ENCODE data around the gene SRGAP2C.
"Not testable (repeated sequence)": the region's sequence is repeated elsewhere in the genome, so short reads cannot be mapped to it uniquely, and the experiment has no call there.

Gene SRGAP2C

DNA sequence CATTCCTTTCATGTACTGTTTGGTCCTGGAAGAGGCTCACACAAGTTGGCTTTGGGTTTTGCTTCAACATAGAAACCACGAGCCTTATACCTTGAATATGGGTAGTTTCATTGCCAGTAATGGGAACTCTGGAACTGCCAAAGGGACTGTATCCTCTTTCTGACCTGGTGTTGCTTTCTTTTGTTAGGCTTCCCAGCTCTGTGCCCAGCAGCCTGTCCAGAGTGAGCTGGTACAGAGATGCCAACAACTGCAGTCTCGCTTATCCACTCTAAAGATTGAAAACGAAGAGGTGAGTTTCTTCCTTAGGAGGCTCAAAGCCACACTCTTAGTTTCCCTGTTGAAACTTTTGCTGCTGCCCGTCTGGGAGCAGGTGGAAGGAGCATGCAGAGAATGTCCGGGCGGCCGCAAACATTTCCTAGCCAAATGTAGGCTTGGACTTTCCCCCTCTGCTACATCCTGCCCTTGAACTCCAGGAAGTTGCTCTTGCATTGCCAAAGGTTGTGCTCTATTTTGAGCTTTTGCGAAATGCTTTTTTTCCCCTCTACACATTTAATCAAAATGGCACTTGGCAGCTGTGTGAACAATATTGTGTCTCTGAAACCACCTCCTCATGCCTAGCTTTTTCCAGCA is 201.7 kb downstream of the SRGAP2C start:
- DNase-seq, result not testable (repeated sequence)

DNA sequence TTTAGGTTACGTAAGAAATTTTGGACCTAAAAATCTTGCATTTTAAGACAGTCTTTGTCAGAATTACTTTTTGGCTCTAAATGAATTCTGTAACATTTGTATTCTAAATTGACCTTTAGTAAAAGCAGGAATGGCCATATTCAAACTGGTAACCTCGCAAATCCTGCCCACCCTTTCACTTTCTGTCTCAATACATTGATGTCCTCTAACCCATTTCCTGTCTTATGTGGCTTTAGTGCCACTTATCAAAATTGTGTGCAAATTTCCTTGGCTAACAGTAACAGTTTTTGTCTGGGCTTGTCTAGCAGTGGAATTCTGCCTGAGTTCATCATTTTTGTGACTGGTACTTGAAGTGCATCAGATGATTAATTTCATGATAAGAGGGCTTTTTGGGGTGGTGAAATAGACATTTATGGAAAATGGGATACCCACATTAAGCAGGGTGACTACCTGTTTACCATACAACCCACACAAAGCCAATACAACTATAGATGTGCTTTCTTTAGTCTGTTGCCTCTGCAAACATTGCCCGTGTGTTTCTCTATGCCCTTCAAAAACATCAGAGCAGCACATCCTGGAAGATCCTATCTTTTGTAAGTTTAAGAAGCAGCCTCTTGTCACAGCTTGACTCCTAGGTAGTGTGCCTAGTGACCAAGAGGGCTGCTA is 205.3 kb downstream of the SRGAP2C start:
- not testable (repeated sequence) for DNase-seq

DNA sequence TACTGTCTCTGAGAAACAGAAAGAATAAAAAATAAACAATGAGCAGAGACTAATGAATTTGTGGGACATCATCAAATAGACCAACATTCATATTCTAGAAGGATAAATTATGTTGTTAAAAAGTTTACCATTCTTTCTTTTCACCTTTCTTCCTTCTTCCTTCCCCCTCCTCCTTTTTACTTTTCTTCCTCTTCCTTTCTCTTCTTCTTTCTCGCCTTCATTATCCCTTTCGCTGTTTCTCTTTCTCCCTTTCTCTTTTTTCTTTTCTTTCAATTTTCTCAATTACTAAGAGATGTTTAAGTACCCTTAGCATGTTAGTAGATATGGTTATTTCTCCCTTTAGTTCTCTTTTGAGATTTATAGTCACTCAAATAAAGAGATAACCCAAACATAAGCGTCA is 207.4 kb downstream of the SRGAP2C start:
- DNase-seq, result not testable (repeated sequence)

DNA sequence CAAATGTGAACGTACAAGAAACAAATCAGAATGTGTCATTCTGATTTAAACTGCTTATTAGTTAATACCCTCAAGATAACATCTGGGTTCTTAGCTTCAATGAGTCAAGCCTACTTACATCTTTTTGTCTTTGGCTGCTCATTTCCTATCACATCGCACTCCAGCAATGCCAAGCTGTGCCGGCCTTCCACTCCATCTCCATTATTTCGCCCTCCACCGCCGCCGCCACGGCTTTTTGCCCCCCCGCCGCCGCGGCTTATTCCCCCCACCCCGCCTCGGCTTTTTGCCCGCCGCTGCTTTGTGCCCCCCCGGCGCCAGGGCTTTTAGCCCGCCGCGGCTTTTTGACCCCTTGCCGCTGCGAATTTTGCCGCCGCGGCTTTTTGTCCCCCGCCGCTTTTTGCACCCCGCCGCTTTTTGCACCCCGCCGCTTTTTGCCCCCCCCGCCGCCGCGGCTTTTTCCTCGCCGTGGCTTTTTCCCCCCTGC is 211.0 kb downstream of the SRGAP2C start:
- DNase-seq, result not testable (repeated sequence)

DNA sequence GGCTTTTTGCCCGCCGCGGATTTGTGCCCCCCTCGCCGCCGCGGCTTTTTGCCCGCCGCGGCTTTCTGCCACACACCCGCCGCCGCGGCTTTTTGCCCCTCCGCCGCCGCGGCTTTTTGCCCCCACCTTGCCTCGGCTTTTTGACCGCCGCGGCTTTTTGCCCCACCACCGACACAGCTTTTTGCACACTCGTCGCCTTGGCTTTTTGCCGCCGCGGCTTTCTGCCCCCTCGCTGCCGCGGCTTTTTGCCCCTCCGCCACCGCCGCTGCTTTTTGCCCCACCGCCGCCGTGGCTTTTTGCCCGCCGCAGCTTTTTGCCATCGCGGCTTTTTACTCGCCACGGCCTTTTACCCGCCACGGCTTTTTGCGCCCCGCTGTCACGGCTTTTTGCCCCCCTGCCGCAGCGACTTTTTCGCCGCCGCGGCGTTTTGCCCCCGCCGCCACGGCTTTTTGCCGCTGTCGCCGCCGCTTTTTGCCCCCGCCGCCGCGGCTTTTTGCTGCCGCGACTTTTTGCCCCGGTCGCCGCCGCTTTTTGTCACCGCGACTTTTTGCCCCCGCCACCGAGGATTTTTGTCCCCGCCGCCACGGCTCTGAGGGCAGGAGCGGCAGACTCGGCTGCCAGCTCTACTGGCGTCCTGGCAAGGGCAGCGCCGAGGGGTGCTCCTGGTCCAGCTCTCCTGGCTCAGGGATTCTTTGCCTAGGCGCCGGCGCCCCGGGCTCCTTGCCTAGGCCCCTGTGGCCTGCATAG is 211.7 kb downstream of the SRGAP2C start:
- not testable (repeated sequence) for DNase-seq

DNA sequence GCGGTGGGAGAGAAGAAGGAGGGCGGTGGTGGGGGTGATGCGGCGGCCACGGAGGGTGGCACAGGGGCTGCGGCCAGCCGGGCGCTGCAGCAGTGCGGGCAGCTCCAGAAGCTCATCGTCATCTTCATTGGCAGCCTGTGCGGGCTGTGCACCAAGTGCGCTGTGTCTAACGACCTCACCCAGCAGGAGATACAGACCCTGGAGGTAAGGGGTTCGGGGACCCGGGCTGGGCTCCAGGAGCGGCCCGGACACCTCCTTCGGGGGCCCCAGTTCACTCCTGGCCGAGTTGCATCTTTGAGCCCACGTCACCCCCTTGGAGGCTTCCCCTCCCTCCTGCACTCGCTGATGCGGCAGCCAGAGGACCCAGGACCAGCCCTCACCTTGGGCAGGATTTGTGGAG is 212.3 kb downstream of the SRGAP2C start:
- DNase-seq, result not testable (repeated sequence)

DNA sequence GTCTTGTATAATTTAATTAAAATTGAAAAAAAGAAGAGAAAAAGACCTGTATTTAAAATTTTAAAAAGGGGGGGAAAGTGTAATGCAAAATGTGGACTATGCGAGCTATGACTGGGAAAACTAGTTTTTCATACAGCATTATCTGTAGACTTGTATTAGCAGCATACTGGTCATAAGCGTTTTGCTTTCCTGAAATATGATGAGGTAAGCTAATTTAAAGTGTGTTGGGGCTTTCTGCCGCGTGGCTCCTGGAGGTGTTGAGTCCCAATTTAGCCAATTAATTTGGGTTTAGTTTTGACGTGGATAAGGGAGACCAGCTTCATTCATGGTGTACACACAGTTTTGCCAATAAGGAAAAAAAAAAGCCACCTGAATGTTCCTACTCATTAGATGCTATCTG is 214.4 kb downstream of the SRGAP2C start:
- not testable (repeated sequence) for DNase-seq

DNA sequence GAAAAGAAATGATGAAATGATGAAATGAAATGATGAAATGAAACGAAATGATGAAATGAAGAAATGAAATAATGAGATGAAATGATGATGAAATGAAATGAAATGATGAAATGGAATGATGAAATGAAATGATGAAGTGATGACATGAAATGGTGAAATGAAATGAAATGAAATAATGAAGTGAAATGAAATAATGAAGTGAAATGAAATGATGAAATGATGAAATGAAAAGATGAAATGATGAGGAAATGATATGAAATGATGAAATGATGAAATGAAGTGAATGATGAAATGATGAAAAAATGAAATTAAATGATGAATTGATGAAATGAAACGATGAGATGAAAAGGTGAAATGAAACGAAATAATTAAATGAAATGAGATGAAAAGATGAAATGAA is 215.3 kb downstream of the SRGAP2C start:
- not testable (repeated sequence) for DNase-seq

DNA sequence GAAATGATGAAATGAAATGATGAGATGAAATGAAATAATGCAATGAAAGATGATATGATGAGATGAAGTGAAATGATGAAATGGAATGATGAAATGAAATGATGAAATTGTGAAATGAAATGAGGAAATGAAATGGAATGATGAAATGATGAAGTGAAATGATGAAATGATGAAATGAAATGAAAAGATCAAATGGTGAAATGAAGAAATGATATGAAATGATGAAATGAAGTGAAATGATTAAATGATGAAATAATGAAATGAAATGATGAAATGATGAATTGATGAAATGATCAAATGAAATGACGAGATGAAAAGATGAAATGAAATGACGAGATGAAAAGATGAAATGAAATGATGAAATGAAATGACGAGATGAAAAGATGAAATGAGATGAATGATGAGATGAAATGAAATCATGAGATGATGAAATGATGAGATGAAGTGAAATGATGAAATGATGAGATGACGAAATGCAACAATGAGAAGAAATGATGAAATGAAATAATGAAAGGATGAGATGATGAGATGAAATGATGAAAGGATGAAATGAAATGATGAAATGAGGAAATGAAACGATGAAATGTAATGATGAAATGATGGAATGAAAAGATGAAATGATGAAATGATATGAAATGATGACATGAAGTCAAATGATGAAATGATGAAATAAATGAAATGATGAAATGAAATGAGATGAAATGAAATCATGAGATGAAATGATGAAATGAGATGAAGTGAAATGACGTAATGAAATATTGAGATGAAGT is 216.0 kb downstream of the SRGAP2C start:
- DNase-seq, result not testable (repeated sequence)

DNA sequence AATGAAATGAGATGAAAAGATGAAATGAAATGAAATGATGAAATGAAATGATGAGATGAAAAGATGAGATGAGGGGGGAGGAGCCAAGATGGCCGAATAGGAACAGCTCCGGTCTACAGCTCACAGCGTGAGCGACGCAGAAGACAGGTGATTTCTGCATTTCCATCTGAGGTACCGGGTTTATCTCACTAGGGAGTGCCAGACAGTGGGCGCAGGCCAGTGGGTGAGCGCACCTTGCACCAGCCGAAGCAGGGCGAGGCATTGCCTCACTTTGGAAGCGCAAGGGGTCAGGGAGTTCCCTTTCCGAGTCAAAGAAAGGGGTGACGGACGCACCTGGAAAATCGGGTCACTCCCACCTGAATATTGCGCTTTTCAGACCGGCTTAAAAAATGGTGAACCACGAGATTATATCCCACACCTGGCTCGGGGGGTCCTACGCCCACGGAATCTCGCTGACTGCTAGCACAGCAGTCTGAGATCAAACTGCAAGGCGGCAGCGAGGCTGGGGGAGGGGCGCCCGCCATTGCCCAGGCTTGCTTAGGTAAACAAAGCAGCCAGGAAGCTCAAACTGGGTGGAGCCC is 216.7 kb downstream of the SRGAP2C start:
- not testable (repeated sequence) for DNase-seq

DNA sequence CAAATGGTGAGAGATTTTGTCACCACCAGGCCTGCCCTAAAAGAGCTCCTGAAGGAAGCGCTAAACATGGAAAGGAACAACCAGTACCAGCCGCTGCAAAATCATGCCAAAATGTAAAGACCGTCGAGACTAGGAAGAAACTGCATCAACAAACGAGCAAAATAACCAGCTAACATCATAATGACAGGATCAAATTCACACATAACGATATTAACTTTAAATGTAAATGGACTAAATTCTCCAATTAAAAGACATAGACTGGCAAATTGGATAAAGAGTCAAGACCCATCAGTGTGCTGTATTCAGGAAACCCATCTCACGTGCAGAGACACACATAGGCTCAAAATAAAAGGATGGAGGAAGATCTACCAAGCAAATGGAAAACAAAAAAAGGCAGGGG is 218.5 kb downstream of the SRGAP2C start:
- not testable (repeated sequence) for DNase-seq

DNA sequence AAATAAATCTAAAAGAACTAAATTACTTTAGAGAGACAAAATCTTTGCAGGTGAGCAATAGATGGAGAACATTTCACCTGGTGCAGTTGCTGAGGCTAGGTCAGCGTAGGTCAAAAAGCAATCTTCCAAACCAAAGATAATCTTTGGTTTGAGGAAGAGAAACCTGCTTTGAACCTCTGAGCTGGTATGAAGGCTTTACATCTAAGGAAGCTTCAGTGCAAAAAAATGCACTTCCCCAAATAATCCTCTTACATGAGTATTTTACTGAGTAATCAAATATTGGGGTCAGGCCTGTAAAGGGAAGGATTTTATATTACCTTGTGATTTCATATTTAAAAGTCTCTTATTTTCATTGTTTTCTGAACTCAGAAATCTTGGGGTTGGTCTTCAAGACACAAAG is 223.6 kb downstream of the SRGAP2C start:
- no peak for DNase-seq

DNA sequence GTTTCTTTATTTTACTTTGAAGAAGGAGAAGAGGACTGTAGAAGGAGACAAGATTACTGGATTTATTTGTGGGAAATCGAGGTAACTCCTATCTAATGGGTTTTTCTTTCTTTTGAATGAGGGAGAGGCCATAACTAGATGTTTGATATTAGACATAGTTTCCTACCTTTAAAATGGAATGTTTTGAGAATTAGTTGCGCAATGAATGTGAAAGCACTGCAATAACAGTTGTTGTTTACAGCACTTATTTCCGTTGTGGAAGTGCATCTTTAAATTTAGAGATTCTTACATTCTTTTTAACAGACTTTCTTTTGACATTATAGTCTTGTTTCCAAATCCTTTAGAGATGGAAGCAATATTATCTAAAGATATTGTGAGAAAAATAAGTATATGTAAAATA is 229.0 kb downstream of the SRGAP2C start:
- no peak for DNase-seq

DNA sequence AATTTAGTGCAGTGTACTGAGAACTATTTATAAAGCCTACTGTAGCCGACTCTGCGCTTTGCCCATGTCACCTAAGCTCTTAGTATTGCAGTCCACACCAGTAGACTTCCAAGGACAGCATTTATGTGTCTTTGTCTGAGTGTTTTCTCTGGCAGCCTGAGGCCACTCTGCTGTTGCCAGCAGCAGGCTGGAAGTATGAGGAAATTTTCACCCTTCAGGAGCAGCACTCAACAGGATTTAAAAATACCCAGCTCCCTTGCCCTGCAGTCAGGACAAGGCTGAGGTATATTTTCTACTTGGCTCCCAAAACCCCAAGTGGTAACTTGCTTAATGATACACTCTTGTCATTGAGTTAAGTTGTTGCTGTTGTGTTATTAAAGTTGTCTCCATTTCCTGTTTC is 230.1 kb downstream of the SRGAP2C start:
- no peak for DNase-seq

DNA sequence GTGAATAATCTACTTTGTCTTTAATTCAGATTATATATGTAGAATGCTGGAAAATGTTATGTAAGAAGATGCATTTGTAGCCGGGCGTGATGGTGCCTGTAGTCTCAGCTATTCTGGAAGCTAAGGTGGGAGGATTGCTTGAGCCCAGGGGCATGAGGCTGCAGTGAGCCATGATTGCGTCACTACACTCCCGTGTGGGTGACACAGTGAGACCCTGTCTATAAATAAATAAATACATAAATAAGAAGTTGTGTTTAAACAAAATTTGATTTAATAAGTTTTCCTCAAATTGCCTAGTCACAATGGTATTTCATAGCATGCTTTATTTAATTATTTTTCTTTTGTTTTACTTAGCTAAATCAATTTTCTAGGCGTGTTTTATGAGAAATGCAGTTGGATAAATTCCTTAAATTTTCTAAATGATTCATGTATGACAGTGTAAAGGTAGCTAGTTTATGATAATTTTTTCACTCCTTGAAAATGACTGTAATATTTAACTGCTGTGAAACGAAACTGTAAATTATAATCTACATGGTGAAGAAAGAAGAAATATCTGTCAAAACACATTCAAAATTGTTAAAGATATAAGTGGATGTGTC is 232.6 kb downstream of the SRGAP2C start:
- no peak for DNase-seq

DNA sequence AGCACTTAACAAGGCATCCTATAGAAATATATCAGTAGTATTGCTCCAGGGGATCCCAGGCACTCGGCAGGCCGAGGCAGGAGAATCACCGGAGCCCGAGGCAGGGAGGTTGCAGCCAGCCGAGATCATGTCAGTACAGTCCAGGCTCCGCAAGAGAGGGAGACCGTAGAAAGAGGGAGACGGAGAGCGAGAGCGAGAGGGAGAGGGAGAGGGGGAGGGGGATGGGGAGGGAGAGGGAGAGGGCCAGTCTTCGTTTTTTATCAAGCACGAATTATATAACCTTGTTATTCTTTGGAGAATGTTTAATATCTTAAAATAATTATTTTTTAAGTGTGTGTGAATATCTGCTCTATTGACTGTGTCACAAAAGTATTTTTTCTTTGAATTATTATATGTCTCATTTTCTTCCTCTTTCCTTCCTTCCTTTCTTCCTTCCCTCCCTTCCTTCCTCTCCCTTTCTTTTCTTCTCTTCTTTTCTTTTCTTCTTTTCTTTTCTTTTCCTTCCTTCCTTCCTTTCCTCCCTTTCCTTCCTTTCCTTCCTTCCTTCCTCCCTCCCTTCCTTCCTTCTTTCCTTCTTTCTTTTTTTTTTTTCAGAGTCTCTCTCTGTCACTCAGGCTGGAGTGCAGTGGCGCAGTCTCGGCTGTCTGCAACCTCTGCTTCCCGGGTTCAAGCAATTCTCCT is 233.7 kb downstream of the SRGAP2C start:
- no peak for DNase-seq

DNA sequence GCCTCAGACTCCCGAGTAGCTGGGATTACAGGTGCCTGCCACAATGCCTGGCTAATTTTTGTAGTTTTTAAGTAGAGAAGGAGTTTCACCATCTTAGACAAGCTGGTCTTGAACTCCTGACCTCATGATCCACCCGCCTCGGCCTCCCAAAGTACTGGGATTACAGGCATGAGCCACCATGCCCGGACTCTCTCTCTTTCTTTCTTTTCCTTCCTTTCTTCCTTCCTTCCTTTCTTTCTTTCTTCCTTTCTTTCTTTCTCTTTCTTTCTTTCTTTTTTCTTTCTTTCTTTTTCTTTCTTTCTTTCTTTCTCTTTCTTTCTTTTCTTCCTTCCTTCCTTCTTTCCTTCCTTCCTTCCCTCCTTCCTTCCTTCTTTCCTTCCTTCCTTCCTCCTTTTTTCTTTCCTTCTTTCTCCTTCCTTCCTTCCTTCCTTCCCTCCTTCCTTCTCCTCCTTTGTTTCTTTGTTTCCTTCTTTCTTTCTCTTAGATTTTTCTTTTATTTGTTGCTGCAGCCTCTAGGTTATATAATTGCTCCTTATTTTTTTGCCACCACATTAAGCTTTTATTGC is 234.4 kb downstream of the SRGAP2C start:
- not testable (repeated sequence) for DNase-seq

DNA sequence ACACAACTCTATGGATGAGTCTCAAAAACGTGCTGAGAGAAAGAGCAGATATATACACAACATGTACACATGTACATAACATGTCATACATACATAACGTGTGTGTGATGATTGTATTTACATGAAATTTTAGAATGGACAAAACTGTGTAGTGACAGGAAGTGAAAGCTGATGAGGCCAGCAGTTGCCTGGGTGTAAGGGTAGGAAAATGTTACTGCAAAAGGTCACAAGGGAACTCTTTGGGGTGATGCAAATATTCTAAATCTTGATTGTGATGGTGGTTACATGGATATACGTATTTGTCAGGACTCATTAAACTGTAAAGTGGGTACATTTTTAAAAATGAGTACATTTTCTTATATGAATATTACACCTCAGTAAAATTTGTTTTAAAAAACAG is 236.7 kb downstream of the SRGAP2C start:
- not testable (repeated sequence) for DNase-seq

DNA sequence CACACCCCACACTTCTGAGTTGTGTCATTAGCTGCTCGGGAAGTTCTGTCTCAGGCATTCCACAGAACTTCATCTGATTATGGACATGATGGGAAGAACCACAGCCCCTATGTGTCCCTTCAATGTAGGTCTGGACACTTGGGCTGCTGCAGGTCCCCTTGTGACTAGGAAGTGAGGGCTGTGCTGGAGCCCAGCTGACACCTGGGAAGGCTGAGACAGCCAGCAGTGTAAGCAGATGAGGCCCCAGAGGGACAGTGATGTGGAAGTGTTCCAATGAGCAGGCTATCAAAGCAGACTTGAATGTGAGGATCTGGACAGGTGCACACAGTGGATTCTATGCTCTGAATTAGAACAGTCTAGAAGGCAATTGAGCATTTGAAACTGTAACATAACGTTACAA is 239.2 kb downstream of the SRGAP2C start:
- DNase-seq, result not testable (repeated sequence)

DNA sequence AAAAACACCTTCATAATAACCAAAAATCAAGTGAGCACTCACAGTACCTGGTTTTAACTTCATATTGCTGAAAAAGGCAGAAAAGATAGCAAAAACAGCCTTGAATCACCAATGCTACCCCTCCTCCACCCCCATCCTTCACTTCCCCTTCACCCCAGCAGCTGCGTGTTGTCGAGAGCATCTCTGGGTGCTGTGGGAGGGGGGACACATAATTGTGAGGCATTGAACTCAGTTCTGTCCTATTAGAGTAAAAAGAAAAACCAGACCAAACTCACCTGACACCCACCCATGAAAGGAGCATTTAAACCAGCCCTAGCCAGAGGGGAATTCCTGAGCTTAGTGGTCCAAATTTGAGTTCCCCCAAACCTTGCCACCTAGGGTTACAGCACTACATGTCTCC is 248.7 kb downstream of the SRGAP2C start:
- DNase-seq, result not testable (repeated sequence)

DNA sequence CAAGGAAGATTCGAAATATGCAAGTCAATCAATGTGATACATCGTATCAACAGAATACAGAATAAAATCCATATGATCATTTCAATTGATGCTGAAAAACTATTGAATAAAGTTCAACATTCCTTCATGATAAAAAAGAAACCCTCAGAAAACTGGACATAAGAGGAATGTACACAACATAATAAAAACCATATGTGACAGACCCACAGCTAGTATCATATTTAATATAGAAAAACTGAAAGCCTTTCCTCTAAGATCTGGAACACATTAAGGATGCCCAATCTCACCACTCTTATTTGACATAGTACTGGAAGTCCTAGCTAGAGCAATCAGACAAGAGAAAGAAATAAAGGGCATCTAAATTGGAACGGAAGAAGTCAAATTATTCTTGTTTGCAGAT is 254.1 kb downstream of the SRGAP2C start:
- not testable (repeated sequence) for DNase-seq

Measured in NCI-H2107 (cell line).